ENCODE results near the gene PLCL1. TPM values are rescaled to one million over a fixed set of nuclear protein-coding genes. Genes with fewer than 3 reads are reported as not detected.

The PLCL1 gene
- total RNA-seq, 1 experiment from 2014 or later: 1.6 TPM

DNA sequence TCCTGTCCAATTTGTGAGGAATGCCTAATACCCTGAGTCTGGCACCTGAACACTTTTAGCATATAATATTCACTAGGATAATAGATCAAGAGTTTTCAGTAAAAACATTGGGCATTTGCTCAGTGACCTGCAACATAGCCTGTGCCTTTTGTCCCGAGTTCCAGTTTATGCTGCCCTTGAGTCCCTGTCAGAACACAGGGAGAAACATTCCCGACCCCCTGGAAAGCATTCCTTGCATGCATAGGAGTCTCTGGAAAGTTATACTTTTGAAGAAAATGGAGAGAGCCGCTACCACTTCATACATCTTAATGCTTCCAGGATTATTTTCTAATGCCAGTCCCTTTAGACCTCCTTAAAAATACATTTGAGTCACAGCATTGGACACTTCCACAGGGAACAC, 107.3 kb downstream of the PLCL1 start:
- H3K36me3 ChIP-seq (ENCODE audit: control insufficient read depth, insufficient read depth, low read length): no peaks in the 10 kb centered on the region
- H3K9me3 Mint-ChIP-seq (ENCODE audit: unreplicated experiment): no peaks in the 10 kb centered on the region
- DNase-seq: no peak

DNA sequence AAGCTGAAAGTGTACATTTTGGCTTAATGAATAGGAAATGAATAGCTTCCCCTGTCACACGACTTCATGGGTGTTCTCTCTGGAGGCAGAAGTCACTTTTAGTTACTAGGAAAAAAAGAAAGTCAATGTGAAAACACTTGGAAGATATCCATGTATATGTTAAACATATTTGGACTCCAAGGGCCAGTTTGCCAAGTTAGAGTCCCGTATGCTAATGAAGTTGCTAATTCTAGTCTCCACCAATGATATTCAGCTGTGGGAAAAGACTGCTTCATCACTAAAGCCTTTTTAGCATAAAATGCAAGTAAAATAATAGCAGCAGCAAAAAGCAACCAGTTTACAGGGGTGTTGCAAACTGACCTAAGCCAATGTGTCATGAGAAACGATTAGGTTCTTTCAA, 108.7 kb downstream of the PLCL1 start:
- no peak for DNase-seq
- Mint-ChIP-seq H3K27me3 (ENCODE audit: insufficient read depth, unreplicated experiment) (no peaks in the 10 kb centered on the region), H3K27ac (ENCODE audit: unreplicated experiment) (no peak overlapping the region), H3K36me3 (ENCODE audit: insufficient read depth, unreplicated experiment) (no peaks in the 10 kb centered on the region), H3K9me3 (ENCODE audit: unreplicated experiment) (no peaks in the 10 kb centered on the region), H3K4me1 (ENCODE audit: low read depth, unreplicated experiment) (peaks cover 8% of the 10 kb centered on the region), H3K4me3 (ENCODE audit: unreplicated experiment) (no peak overlapping the region)
- CTCF ChIA-PET: no interaction called here
- Histone ChIP-seq H3K36me3 (ENCODE audit: control insufficient read depth, insufficient read depth, low read length) (no peaks in the 10 kb centered on the region), H3K9me3 (no peaks in the 10 kb centered on the region), H3K27me3 (replicated peaks; ENCODE audit: control insufficient read depth, insufficient read depth, low read length) (no peaks in the 10 kb centered on the region), H3K4me1 (no peaks in the 10 kb centered on the region), H3K4me3 (ENCODE audit: low read depth, low read length) (no peak overlapping the region)
- intact Hi-C loops (cut with micrococcal nuclease; ENCODE audit: unreplicated experiment): no loop called here
- BruUV-seq (replicated peaks): no TSS peak
- TF ChIP-seq, protein P1, sequence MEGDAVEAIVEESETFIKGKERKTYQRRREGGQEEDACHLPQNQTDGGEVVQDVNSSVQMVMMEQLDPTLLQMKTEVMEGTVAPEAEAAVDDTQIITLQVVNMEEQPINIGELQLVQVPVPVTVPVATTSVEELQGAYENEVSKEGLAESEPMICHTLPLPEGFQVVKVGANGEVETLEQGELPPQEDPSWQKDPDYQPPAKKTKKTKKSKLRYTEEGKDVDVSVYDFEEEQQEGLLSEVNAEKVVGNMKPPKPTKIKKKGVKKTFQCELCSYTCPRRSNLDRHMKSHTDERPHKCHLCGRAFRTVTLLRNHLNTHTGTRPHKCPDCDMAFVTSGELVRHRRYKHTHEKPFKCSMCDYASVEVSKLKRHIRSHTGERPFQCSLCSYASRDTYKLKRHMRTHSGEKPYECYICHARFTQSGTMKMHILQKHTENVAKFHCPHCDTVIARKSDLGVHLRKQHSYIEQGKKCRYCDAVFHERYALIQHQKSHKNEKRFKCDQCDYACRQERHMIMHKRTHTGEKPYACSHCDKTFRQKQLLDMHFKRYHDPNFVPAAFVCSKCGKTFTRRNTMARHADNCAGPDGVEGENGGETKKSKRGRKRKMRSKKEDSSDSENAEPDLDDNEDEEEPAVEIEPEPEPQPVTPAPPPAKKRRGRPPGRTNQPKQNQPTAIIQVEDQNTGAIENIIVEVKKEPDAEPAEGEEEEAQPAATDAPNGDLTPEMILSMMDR (IDR thresholded peaks at IDR 0.05; ENCODE audit: insufficient read depth in 1 of 2, low read depth in 1 of 2, low read length in 1 of 2, severe bottlenecking in 1 of 2, unreplicated experiment in 1 of 2): no peak
- POLR2A ChIA-PET: interaction anchor here (0.6 kb wide), 1 partner anchor 40 kb away, joined by 3 read pairs; no protein-coding TSS in a partner anchor

More for the DNA sequence above, 107.3 kb downstream of the PLCL1 start:
- POLR2A ChIA-PET: no interaction called here
- Histone ChIP-seq H3K4me3 (ENCODE audit: low read depth, low read length) (no peak overlapping the region), H3K27me3 (replicated peaks; ENCODE audit: control insufficient read depth, insufficient read depth, low read length) (no peaks in the 10 kb centered on the region), H3K4me1 (no peaks in the 10 kb centered on the region), H3K9me3 (no peaks in the 10 kb centered on the region)
- CTCF ChIA-PET: no interaction called here
- no peak overlapping the region for H3K27ac Mint-ChIP-seq (ENCODE audit: unreplicated experiment)
- no peaks in the 10 kb centered on the region for H3K36me3 Mint-ChIP-seq (ENCODE audit: insufficient read depth, unreplicated experiment)
- no TSS peak for BruUV-seq (replicated peaks)
- intact Hi-C loops (cut with micrococcal nuclease; ENCODE audit: unreplicated experiment): no loop called here
- H3K27me3 Mint-ChIP-seq (ENCODE audit: insufficient read depth, unreplicated experiment): peaks cover 4% of the 10 kb centered on the region
- H3K4me3 Mint-ChIP-seq (ENCODE audit: unreplicated experiment): no peak overlapping the region
- TF ChIP-seq, protein P1 (IDR thresholded peaks at IDR 0.05; ENCODE audit: insufficient read depth in 1 of 2, low read depth in 1 of 2, low read length in 1 of 2, severe bottlenecking in 1 of 2, unreplicated experiment in 1 of 2): no peak
- H3K4me1 Mint-ChIP-seq (ENCODE audit: low read depth, unreplicated experiment): peaks cover 8% of the 10 kb centered on the region

DNA sequence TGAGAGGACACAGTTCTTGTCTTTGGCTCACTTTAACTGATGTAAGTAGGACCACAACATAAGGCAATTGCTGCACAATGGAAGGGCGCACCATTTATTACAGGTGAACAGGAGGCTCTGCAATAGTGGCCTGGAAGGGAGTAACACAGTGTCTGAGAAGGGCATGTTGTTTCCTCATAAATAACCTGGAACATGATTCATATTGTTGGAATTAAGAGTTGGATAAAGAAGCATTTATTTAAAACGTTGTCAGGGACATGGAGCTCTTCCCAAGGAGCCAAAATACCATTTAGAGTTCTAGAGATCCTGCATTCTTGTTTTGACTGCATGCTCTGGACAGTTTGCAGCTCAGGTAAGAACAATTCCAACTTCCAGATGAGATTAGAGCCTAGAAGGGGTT, 110.4 kb downstream of the PLCL1 start:
- TF ChIP-seq, protein P1 (IDR thresholded peaks at IDR 0.05; ENCODE audit: insufficient read depth in 1 of 2, low read depth in 1 of 2, low read length in 1 of 2, severe bottlenecking in 1 of 2, unreplicated experiment in 1 of 2): no peak
- Mint-ChIP-seq H3K27ac (ENCODE audit: unreplicated experiment) (no peak overlapping the region), H3K9me3 (ENCODE audit: unreplicated experiment) (no peaks in the 10 kb centered on the region), H3K4me3 (ENCODE audit: unreplicated experiment) (no peak overlapping the region), H3K36me3 (ENCODE audit: insufficient read depth, unreplicated experiment) (no peaks in the 10 kb centered on the region), H3K27me3 (ENCODE audit: insufficient read depth, unreplicated experiment) (no peaks in the 10 kb centered on the region), H3K4me1 (ENCODE audit: low read depth, unreplicated experiment) (peaks cover 8% of the 10 kb centered on the region)
- no TSS peak for BruUV-seq (replicated peaks)
- DNase-seq: no peak
- POLR2A ChIA-PET: no interaction called here
- intact Hi-C loops (cut with micrococcal nuclease; ENCODE audit: unreplicated experiment): no loop called here
- H3K4me1 ChIP-seq: no peaks in the 10 kb centered on the region
- CTCF ChIA-PET: no interaction called here
- no peaks in the 10 kb centered on the region for H3K9me3 ChIP-seq
- H3K27me3 ChIP-seq (replicated peaks; ENCODE audit: control insufficient read depth, insufficient read depth, low read length): no peaks in the 10 kb centered on the region
- H3K4me3 ChIP-seq (ENCODE audit: low read depth, low read length): no peak overlapping the region
- H3K36me3 ChIP-seq (ENCODE audit: control insufficient read depth, insufficient read depth, low read length): no peaks in the 10 kb centered on the region
